ENCODE data around the gene SP7. TPM values are rescaled to one million over a fixed set of nuclear protein-coding genes. Genes with fewer than 3 reads are reported as not detected.
"Not testable (repeated sequence)": the region's sequence is repeated elsewhere in the genome, so short reads cannot be mapped to it uniquely, and the experiment has no call there.

Gene SP7
- total RNA-seq, 2 donors from 2014 or later: not detected

DNA sequence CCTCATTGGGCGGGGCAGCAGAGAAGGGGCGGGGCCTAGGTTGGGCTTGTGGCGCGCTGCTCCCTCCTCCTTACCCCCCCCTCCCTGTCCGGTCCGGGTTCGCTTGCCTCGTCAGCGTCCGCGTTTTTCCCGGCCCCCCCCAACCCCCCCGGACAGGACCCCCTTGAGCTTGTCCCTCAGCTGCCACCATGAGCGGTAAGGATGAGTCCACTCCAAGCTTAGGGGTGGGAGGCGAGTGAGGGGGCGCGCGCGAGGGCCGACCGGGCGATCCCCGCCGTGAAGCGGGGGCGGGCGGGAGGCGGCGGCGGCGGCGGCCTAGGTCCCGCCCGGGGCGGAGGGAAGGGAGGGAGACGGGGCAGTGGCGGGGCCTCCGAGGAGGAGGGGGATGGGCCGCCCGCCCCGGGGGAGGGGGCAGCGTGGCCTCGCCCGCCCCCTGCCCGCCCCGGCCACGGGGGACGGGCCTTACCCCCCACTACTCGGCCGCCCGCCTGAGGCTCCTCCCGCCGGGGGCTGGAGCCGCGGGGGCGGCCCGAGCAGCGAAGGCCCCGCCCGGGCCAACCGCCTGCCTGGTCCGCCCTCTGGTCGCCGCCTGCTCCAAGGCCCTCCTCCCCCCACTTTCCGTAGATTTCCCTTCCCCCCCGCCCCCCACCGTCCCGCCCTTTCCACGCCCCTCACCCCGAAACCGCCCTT lies 44.1 kb upstream of the SP7 start, which contains the start of gene SP1:
Gene SP1 (plus strand): TSS at position 73 of the 690 bp plus-strand sequence. CDS start 116 bp downstream, at position 189.
- Histone ChIP-seq H3K9me3 (no peaks in the 10 kb centered on the region), H3K36me3 (peaks cover 11% of the 10 kb centered on the region), H3K4me3 (peak within 1 kb of the TSS; percentile 40), H3K4me1 (peaks cover 25% of the 10 kb centered on the region), H3K9ac (ENCODE audit: low read depth in 2 of 2, low read length in 2 of 2) (peak within 1 kb of the TSS; percentile 66 to 86), H3K27ac (peak within 1 kb of the TSS; percentile 91), H3K27me3 (no peaks in the 10 kb centered on the region)
- intact Hi-C loops (cut with DNase I): no loop called here
- TF ChIP-seq, protein P1, sequence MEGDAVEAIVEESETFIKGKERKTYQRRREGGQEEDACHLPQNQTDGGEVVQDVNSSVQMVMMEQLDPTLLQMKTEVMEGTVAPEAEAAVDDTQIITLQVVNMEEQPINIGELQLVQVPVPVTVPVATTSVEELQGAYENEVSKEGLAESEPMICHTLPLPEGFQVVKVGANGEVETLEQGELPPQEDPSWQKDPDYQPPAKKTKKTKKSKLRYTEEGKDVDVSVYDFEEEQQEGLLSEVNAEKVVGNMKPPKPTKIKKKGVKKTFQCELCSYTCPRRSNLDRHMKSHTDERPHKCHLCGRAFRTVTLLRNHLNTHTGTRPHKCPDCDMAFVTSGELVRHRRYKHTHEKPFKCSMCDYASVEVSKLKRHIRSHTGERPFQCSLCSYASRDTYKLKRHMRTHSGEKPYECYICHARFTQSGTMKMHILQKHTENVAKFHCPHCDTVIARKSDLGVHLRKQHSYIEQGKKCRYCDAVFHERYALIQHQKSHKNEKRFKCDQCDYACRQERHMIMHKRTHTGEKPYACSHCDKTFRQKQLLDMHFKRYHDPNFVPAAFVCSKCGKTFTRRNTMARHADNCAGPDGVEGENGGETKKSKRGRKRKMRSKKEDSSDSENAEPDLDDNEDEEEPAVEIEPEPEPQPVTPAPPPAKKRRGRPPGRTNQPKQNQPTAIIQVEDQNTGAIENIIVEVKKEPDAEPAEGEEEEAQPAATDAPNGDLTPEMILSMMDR (IDR thresholded peaks at IDR 0.05): no peak
- peak; percentile 92 for DNase-seq

DNA sequence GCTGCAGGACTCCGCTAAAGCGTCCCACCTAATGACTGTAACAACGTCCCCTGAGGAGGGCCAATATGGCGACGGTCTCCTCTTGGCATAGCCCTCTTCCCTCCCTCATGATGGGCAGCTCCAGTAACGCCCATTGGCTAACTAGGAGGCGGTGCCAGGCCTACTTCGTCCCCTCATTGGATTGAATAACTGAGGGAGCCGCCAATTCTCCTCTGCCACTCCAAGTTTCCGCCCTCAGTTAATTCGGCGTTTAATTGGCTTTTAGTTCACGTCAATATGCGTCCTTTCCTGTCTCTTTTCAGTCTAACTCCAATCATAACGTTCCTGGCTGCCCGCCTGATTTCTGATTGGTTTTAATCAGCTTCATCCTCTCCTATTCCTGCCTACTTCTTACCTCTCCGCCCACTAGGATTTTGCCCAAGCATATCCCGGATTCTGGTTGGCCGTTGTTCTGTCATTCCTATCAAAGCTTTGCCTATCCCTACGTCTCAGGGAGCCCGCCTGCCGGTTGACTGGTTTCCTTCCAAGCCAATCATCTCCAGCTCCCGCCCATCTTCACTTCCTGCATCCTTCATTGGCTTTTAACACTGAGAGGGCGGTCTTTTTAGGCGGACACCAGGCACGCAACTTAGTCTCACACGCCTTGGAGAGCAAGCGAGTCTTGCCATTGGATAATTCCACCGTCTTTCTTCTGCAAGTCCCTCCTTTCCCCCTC lies 43.4 kb upstream of the SP7 start:
- Histone ChIP-seq H3K36me3 (peaks cover 11% of the 10 kb centered on the region), H3K27me3 (no peaks in the 10 kb centered on the region), H3K4me3 (peak overlapping the region; percentile 33), H3K4me1 (peaks cover 19% of the 10 kb centered on the region), H3K27ac (peak overlapping the region; percentile 87), H3K9ac (ENCODE audit: low read depth in 2 of 2, low read length in 2 of 2) (peak overlapping the region; percentile 62 to 86), H3K9me3 (no peaks in the 10 kb centered on the region)
- intact Hi-C loops (cut with DNase I): no loop called here
- peak; percentile 100 for DNase-seq
- TF ChIP-seq, protein P1 (IDR thresholded peaks at IDR 0.05): no peak

DNA sequence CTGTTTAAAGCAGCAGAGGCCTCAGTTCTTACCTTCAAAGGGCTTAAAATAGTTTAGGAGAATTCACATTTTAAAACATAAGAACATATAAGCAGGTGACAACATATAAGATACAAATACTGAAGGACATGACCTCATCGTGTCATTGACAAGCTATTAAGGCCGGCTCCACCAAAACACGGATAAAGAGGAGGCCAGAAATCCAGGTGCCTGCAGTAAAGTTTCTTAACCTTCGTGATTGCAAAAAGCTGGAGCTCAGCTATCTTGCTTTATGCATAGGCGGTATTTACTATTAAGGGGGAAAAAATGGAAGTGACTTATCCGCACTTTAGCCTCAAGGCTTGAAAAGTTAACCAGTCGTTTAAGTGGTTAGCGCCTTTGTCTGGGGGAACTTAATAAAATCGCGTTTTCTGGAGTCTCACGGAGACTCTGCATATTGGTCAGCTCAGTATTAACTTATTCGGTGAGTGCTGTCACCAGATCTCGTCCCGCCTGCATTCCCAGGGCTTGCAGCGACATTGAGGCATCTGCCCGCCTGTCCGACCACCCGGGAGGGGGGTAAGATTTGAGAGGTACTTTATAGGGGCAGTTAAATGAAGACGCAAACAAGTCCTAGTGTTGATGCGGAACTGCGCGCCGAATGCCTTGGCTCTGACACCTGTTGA lies 42.7 kb upstream of the SP7 start:
- DNase-seq: no peak
- Histone ChIP-seq H3K9me3 (no peaks in the 10 kb centered on the region), H3K36me3 (peaks cover 11% of the 10 kb centered on the region), H3K27me3 (no peaks in the 10 kb centered on the region), H3K9ac (ENCODE audit: low read depth in 2 of 2, low read length in 2 of 2) (peak overlapping the region; percentile 62 to 86), H3K27ac (peak overlapping the region; percentile 84), H3K4me3 (peak overlapping the region; percentile 24), H3K4me1 (peaks cover 15% of the 10 kb centered on the region)
- TF ChIP-seq, protein P1 (IDR thresholded peaks at IDR 0.05): no peak
- intact Hi-C loops (cut with DNase I): no loop called here

DNA sequence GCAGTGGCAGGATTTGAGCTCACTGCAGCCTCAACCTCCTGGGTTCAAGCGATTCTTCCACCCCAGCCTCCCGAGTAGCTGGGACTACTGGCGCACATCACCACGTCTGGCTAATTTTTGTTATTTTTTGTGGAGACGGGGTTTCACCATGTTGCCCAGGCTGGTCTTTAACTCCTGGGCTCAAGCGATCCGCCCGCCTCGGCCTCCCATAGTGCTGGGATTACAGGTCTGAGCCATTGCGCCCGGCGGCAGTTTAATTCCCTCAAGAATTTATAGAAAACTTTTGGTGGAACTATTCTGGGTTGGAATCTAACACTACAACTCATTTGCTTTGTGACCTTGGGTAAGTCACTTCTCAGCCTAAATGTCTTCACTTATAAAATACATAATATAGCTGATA lies 42.1 kb upstream of the SP7 start:
- Histone ChIP-seq H3K4me1 (peaks cover 9% of the 10 kb centered on the region), H3K9me3 (no peaks in the 10 kb centered on the region), H3K36me3 (peaks cover 8% of the 10 kb centered on the region), H3K4me3 (no peak overlapping the region), H3K27me3 (no peaks in the 10 kb centered on the region), H3K27ac (peak overlapping the region; percentile 84), H3K9ac (ENCODE audit: low read depth in 2 of 2, low read length in 2 of 2) (peak overlapping the region in 1 of 2 donors; percentile 86)
- no peak for DNase-seq
- TF ChIP-seq, protein P1 (IDR thresholded peaks at IDR 0.05): no peak
- intact Hi-C loops (cut with DNase I): no loop called here

DNA sequence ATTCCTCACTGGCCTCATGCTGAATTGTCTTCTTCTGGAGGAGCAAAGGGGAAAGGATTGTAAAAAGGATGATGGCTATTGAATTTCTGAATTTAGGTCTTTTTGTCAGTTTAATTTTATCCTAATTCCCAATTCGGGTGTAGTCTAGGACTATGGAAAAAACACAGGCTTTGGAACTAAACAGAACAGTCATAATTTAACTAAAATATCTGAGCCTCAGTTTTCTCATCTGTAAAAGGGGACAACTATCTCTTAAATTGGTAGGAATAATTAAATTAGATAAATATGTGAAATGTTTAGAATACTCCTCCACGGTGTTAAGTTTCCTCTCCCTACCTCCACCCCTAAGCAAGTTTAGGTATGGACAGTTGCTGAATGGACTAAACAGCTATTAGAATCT lies 40.6 kb upstream of the SP7 start:
- TF ChIP-seq, protein P1 (IDR thresholded peaks at IDR 0.05): no peak
- intact Hi-C loops (cut with DNase I): no loop called here
- no peaks in the 10 kb centered on the region for H3K36me3 ChIP-seq
- no peak overlapping the region for H3K27ac ChIP-seq
- no peak overlapping the region for H3K4me3 ChIP-seq
- no peak for DNase-seq
- H3K9me3 ChIP-seq: no peaks in the 10 kb centered on the region
- peaks cover 7% of the 10 kb centered on the region for H3K4me1 ChIP-seq
- no peaks in the 10 kb centered on the region for H3K27me3 ChIP-seq
- no peak overlapping the region for H3K9ac ChIP-seq (ENCODE audit: low read depth in 2 of 2, low read length in 2 of 2)

DNA sequence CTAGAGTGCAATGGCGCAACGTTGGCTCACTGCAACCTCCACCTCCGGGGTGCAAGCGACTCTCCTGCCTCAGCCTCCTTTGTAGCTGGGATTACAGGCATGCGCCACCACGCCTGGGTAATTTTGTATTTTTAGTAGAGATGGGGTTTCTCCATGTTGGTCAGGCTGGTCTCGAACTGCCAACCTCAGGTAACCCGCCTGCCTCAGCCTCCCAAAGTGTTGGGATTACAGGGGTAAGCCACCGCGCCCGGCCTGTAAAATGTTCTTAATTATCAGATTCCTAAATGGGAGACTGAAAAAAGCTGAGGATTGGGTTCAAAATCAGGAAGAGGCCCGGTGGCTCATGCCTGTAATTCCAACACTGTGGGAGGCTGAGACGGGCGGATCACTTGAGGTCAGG lies 38.1 kb upstream of the SP7 start:
- peak overlapping the region; percentile 95 for H3K27ac ChIP-seq
- H3K9me3 ChIP-seq; H3K36me3 ChIP-seq; H3K27me3 ChIP-seq; H3K4me3 ChIP-seq; H3K4me1 ChIP-seq; H3K9ac ChIP-seq (ENCODE audit: low read depth in 2 of 2, low read length in 2 of 2); intact Hi-C loops (cut with DNase I); DNase-seq: not testable (repeated sequence)

DNA sequence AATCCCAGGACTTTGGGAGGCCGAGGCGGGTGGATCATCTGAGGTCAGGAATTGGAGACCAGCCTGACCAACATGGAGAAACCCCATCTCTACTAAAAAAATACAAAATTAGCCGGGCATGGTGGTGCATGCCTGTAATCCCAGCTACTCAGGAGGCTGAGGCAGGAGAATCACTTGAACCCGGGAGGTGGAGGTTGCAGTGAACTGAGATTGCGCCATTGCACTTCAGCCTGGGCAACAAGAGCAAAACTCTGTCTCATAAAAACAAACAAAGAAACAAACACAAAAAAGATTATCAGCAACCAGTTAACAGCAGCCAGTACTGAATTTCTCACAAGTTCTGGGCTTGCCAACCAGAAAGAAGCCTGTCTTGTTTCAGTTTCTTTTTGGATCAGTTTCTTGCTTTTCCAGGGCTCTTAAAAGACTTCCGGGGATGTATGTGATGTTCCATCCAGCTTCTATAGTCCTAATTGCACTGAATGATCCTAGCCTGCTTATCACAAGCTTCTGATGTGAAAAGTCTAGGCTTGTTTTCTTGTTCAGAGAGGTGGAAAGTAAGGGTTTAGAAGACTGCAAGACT lies 37.5 kb upstream of the SP7 start:
- Histone ChIP-seq H3K27ac (peak overlapping the region; percentile 95), H3K4me1 (peaks cover 11% of the 10 kb centered on the region), H3K9ac (ENCODE audit: low read depth in 2 of 2, low read length in 2 of 2) (peak overlapping the region in 1 of 2 donors; percentile 1)
- intact Hi-C loops (cut with DNase I); H3K9me3 ChIP-seq; DNase-seq; H3K27me3 ChIP-seq; H3K36me3 ChIP-seq; H3K4me3 ChIP-seq: not testable (repeated sequence)

Measured in colonic mucosa (tissue), 4 donors.